GM18909 (cell line): ENCODE data around the gene SRRM1.
A peak's percentile ranks its signal among the peaks of the same experiment; 100 is the strongest.
"Not testable (repeated sequence)": the region's sequence is repeated elsewhere in the genome, so short reads cannot be mapped to it uniquely, and the experiment has no call there.

Experiments used
- ATAC-seq: cut with Tn5 transposase; IDR thresholded peaks from one replicate; pipeline ENCODE4 v1.9.1; 2021; ENCODE audit warnings: mild to moderate bottlenecking; ENCODE audit not compliant: unreplicated experiment, poor library complexity

SRRM1 gene

DNA sequence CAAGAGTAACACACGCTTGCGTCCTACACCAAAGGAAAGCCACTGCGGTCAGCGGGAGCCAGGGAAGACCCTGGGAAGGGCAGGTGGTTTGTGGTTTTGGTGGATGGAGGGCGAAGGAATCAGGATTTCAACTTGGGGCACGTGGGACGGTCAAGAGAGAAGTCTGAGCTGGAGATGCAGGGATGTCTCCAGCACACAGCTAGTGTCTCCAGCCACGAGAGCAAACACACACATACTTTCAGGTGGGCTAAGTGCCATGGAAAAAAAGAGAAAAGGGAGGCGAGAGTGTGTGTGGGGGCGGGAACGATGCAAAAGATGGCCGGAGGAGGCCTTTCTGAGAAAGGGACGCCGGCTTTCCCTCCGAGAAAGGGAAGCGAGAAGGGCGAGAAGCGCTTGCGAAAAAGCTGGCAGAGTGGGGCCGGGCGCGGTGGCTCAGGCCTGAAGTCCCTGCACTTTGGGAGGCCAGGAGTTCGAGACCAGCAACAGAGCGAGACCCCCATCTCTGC is 1.4 kb upstream of the SRRM1 start:
- no peak for ATAC-seq

DNA sequence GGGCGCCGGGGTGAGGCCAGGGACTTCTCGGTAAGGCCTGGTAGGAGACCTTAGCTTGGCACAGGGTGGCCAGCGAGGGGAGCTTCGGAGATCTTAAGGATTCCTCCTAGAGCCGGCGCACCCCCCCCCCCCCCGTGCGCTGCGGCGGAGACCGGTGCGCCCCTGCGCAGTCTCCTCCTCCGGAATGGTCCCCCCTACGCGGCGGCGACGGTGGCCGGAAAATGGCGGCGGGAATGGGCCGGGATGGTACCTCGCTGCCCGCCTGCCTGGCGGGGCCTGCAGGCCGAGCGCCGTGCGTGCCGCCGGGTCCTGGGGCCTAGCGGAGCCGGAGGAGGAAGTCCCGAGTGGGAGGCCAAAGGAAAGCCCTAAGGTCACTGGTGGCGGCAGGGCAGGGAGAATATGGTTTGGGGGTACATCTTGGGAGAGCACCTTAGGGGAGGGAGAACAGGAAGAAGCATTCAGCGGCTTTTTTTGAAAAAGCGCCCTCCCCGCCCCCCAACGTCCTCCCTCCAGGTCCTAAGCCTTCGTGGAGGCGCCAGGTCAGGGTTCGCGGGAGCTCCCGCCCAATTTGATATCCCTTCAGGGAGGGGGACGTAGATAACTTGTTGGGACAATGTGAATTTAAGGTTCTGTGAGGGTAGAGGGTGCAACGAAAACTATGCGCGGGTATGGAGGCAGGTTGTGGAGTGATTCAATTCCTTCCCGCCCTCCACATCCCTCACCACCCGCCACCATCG is 429 bp downstream of the SRRM1 start:
- ATAC-seq, result peak; percentile 17

DNA sequence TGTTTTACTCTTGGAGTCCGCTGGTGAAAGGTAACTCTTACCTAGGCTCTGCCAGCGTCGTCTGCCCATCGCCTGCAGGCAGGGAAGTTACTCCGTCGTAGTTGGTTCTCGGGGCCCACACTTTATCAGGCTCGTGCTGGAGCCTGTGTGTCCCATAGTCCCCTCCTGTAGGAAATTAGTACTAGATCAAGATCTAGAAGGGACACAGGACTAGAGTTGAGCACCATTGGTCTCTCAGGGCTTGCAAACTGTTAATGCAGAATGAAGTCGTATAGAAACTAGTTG is 940 bp downstream of the SRRM1 start:
- ATAC-seq, result no peak

DNA sequence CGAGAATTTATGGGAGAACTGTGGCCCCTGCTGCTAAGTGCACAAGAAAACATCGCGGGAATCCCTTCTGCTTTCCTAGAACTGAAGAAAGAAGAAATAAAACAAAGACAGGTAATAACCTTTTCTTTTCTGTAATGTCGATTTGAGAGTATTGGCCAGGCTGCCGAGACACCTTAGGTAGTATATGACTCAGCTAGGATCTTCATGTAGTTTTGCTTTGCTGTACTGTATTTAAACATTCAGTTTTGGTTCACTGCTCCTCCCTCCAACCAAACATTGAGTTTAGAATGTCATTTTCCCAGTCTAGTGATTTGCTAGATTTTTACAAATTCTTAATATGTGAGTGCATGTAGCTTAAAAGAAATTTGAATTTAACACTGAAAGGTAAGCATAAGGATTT is 5.8 kb downstream of the SRRM1 start:
- ATAC-seq, result no peak

DNA sequence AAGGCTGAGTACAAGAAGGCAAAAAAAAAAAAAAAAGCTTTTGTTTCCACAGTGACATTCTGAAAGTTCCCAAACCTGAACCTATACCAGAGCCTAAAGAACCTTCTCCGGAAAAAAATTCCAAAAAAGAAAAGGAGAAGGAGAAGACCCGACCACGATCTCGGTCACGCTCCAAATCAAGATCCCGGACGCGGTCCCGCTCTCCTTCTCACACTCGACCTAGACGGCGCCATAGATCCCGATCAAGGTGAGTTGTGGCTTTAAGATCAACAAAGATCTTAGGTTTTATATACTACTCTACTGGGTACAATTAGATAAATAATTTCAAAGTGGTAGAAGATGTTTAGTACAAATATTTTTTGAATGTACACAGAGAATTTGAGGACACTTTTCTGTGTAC is 9.3 kb downstream of the SRRM1 start:
- no peak for ATAC-seq

DNA sequence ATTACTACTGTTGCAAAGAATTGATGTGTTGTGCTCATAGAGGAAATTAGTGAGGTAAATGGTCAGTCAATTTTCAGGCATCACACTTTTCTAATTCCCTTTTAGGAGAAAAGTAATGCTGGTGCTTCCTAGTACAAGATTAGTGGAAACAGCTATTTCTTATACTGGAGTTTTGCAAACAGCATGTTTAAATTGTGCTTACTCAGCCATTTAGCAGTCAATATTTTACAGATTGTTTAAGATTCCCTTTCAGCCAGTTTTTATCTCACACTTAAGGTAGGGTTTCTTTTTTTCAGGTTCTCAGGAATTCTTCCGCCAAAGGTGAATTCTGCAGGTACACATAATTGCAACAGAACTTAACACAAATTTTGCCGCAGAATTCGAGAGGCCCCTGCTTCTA is 10.9 kb downstream of the SRRM1 start:
- no peak for ATAC-seq

DNA sequence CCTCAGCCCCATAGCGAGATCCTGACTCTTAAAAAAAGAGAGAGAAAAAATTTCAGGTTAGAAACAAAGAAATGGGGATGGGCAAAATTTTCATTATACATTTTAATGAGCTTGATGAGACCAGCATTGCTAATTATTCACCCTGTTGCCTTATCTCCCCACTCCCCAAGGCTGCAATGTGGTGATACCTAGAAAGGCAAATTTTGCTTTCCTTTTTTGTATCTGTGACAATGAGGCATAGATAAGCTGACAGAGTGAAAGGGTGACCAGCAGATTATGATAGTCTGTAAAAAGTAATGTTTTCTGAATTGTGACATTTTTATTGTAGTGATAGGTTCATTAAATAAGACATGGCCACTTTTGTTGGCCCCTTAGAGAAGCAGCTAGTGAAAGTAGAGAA is 12.9 kb downstream of the SRRM1 start:
- no peak for ATAC-seq

DNA sequence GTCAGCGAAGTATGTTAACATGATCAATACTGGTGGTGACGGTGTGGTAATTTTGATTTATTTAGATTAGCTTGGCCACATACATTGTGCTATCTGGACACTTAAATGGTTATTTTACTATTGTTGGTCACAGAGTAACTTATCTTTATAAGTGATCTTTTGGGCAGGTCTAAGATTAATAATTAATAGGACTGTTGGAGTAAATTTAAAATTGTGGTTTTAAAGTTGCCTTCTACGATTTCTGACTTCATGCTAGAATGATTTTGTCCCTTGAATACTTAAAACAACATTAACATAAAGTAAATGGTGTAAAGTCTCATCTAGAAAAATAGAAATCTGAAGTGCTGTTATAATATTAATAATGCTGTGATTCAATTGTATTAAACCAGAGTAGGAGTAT is 14.7 kb downstream of the SRRM1 start:
- ATAC-seq, result no peak

DNA sequence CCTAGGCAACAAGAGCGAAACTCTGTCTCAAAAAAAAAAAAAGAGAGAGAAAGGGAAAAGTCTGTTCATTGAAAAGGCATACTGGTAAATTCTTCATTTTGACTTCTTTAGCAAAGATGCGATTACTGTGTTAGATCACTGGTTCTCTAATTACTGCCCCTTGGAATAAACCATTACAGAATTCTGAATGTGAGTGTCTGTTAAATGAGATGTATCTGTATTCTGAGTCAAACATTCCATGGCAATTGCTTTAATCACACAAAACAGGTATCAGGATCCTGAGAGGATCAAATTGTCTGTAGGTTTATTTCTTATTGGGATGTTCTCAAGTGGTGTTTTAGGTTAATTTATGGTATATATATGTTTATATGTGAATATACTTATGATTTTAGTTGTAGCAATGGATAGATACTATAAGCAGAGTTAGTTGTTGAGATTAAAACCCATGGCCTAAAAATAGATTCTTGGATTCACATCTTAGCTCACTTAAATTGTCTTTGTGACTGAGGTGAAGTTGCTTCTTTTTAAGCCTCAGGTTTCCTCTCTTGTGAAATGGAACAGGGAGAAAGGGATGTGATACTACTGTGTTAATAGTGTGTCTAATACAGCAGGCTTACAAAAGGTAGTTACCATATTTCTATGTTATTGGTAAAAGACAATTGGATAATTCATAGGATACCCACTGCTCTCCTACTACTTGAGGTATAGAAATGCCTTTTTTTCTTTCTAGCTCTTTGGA is 16.2 kb downstream of the SRRM1 start:
- ATAC-seq, result no peak

DNA sequence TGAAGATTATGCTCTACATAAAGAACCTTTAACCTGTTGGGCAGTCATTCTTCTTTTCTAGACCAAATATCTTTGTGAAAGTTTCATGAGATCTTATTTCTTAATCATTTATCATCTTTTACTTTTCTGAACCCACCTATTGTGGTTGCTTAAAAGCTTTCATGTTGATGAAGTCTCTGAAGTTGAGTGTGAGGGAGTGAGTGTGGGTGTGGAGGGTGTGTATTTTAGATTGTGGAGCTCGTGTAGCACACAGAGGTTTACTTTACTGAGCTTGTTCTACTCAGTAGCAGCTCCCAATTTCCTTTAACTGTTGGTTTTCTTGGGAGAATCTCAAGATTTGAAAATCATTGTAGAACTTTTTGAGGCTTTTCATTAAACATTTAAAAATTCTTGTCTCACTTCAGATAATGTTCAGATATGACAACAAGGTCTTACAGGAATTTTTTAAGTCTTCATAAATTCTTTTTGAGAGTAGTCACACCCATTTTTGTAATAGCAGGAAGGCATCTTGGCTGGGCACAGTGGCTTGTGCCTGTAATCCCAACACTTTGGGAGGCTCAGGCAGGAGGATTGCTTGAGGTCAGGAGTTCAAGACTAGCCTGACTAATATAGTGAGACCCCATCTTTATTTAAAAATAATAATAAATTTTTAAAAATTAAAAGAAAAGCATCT is 17.0 kb downstream of the SRRM1 start:
- no peak for ATAC-seq

DNA sequence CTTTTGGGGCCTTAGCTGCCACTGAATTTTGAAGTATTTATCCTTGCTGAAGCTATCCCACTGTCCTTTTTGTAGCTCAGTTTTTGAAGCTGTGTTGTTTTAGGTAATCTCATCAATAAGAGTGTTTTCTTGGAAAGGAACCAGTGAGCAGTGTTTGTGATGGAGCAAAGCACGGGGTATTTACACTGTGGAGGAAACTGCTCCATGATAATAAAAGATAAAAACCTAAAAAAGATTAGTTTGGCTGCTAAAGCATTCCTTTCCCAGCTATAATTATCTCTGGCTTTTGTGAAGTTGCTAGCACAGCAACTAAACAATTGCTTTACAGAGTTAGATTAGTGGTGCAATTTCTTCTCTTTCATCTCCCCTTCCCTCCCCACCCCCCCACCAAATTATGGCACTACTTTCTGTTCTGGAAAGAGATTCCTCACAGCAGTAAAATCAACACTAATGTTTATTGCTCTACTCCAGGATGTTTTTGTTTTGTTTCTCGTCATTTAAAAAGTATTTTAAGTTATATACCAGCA is 21.5 kb downstream of the SRRM1 start:
- ATAC-seq, result no peak

DNA sequence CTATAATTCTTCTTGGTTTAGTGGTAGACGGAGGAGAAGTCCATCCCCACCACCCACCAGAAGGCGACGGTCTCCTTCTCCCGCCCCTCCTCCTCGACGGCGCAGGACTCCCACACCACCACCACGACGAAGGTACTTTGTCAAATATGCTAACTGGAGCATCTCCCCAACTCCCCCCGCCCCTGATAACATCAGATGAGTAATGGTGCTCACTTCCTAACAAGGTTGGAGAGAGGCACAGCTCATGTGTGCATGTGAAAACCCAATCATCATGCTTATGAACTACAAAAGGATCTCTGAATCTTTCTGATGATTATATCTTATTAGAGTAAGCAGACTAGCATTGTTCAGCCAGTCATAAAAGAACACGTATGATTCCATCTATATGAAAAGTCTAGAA is 23.7 kb downstream of the SRRM1 start:
- no peak for ATAC-seq

DNA sequence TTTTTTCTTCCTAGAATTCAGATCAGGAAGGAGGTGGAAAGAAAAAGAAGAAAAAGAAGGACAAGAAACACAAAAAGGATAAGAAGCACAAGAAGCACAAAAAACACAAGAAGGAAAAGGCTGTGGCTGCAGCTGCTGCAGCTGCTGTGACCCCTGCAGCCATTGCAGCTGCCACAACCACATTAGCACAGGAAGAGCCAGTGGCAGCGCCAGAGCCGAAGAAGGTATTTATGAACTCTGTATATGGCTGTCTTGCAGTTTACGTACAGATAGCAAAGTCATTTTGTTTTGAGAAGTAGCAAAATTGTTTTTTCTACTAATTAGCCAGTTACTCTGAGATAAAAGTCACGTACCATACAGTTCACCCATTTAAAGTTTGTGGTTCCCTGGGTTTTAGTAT is 28.3 kb downstream of the SRRM1 start:
- not testable (repeated sequence) for ATAC-seq

DNA sequence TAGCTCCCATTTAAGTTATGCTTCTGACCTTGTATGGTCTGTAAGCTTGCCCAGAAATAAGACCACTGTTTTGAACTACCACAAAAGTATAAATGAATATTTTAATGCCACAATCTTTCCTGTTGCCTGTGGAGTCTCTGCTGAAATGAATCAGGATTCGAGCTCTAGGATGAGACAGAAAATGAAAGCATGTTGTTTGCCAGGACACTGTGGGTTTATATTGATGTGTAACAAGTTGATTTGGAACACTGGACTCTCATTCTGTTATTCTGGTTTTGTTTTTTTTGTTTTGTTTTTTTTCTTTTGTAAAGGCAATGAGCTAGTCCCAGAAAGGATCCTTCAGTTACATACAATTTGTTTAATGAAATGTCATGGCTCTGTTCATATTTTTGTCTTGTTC is 29.6 kb downstream of the SRRM1 start:
- not testable (repeated sequence) for ATAC-seq

DNA sequence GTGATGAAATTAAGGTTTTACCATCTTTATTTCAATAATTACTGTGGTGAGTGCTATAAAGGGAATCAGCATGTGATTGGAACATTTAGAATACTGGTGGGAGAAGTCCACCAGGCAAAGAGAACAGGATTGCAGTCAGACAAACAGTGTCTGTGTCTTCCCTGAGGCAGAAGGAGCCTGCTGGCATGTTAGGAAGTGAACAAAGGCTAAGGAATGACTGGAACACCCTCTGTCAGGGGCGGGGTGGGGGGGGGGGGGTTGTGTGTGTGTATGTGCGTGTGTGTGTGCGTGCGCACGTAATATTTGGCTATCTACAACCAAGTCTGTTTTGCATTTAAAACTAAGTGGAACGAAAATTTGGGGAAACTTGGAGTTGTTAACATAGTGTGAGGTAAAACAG is 30.2 kb downstream of the SRRM1 start:
- no peak for ATAC-seq

DNA sequence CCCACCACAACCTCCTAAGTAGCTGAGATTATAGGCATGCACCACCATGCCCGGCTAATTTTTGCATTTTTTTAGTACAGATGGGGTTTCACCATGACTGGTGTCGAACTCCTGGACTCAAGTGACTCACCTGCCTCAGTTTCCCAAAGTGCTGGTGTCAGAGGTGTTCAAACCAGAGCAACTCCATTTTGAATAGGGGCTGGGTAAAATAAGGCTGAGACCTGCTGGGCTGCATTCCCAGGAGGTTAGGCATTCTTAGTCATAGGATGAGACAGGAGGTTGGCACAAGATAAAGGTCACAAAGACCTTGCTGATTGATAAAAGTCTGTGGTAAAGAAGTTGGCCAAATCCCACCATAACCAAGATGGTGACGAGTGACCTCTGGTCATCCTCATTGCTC is 35.3 kb downstream of the SRRM1 start:
- ATAC-seq, result not testable (repeated sequence)

DNA sequence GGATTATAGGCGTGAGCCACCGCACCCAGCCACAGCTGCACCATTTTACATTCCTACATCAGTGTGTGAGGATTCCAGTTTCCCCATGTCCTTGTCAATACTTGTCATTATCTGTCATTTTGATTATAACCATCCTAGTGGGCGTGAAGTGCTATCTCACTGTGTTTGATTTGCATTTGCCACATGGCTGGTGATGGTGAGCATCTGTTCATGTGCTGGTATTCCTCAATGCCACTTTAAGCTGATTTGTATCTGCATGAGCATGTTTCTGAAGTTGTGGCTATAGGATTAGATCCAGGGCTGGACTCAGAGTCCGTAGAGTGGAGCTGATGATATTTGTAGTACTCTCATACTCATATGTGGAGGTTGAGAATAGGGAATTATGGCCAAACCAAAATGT is 36.6 kb downstream of the SRRM1 start:
- no peak for ATAC-seq

DNA sequence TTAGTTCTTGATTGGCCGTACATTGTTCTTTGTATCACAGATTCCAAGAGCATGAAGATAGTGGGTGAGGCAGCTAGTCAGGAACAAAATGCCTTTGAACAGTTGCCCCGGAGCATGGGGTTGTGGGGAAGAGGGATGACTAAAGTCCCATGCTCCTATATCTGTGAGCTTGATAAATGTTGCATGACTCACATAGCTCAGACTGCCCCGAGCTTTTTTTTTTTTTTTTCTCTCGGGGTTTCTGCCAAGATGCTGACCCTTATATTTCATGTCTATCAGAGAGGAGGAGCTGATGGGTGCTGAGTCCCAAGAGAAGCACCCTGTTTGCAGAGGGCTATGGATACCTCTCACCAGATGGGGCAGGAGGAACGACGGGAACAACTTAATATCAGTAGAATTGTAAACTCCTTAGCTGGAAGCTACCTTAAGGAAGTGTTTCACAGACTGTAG is 40.6 kb downstream of the SRRM1 start:
- ATAC-seq, result no peak

DNA sequence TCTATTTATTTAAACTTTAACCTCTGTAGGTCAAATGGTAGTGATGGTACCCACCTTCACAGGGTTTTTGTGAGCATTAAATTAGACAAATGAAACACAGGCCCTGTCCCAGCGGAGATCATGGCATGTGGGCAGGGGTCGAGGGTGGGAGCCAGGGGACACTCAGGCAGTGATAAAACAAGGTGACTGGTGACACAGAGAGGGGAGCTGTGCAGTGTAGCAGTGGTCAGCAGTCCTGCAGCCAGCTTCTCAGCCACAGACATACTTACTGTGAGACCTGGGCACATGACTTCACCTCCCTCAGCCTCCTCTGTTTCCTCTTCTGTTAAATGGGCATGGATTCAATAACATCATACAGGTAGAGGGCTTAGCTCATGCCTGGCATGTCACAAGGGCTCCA is 44.9 kb downstream of the SRRM1 start:
- ATAC-seq, result no peak

DNA sequence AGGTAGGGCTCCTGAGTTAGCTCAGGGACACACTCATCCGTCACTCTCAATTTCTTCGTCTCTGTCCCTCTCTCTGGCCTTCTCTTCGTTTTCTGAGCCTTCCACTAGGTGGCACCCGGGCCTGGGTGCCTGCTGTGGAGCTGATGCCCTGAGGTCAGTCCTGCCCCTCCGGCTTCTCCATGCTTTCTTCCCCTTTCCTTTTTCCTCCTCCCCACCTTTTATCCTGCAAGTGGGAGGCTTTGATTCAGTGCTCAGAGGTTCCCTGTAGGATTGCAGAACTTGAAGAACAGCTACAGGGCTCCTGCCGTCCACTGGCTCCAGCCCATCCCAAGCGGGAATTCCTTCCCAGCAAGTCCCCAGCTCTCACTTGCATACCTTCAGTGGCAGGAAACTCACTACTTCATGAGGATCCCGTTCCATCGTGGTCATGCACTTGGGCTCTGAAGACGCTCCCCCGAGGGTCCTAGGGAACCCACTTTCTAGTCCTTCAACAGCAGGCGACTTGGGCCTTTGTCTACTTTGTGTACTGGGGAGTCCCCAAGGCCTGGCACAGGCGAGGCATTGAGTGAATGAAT is 45.6 kb downstream of the SRRM1 start:
- no peak for ATAC-seq

DNA sequence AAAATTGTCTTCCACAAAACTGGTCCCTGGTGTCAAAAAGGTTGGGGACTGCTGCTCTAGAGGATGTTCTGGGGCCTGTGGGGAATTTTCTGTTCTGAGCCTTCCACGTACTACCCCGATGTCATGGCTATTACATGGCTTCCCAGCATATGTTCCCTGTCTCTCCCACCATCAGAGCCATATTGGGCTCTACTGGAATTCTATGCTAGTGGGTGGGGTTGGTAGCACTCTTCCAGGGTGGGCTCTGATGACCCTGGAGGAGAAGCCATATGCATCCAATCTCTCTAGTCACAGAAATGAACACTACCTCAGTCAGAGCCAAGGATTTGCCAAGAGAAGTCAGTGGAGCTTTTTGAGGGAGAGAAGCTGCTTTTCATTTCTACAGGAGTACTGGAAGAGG is 47.9 kb downstream of the SRRM1 start:
- ATAC-seq, result no peak
